A673 (cell line): ENCODE measurements around the gene JAKMIP1. TPM values are rescaled to one million over a fixed set of nuclear protein-coding genes. Genes with fewer than 3 reads are reported as not detected.

Experiments
- BruUV-seq: library from RNA; stranded (reverse); fragments of 400-500 nt; replicated peaks from 2 replicates; lab custom pipeline; 2021; lab: Mats Ljungman, UMichigan
- CTCF ChIA-PET: fragments of 300-600 bp; sonication (Branson Sonifier 250); formaldehyde crosslinking; loops from one replicate; lab custom pipeline; 2022; ENCODE audit warnings: antibody characterized with exemption; lab: Charles Lee
- POLR2A ChIA-PET: fragments of 300-600 bp; sonication (Branson Sonifier 250); formaldehyde crosslinking; loops from one replicate; lab custom pipeline; 2022; ENCODE audit warnings: antibody characterized with exemption; ENCODE audit not compliant: low non-redundant PET; lab: Charles Lee
- DNase-seq: peaks from one replicate; pipeline ENCODE4 v3.0.0-alpha.2; 2015; ENCODE audit warnings: low spot score
- H3K27ac ChIP-seq: fragments of 200-600 bp; sonication (generic); 2 replicates; pipeline ENCODE4 v1.5.1; 2016; ENCODE audit warnings: mixed run types, low read depth, mild to moderate bottlenecking, mixed read lengths, antibody characterized with exemption, low read length; ENCODE audit not compliant: poor library complexity, severe bottlenecking
- H3K27me3 ChIP-seq: fragments of 200-600 bp; sonication (generic); replicated peaks from 2 replicates; pipeline ENCODE4 v1.6.1; 2017; ENCODE audit warnings: mixed run types, low read depth, mild to moderate bottlenecking, mixed read lengths, antibody characterized with exemption, low read length; ENCODE audit not compliant: insufficient read depth, poor library complexity
- H3K36me3 ChIP-seq: fragments of 200-600 bp; sonication (generic); 2 replicates; pipeline ENCODE4 v1.6.1; 2016; ENCODE audit warnings: mixed run types, mild to moderate bottlenecking, mixed read lengths, antibody characterized with exemption, low read length; ENCODE audit not compliant: insufficient read depth, poor library complexity, severe bottlenecking
- H3K4me1 ChIP-seq: fragments of 200-600 bp; sonication (generic); 2 replicates; pipeline ENCODE4 v1.6.1; 2017; ENCODE audit warnings: mixed run types, mild to moderate bottlenecking, mixed read lengths, antibody characterized with exemption, low read length; ENCODE audit not compliant: insufficient read depth, poor library complexity, severe bottlenecking
- H3K4me3 ChIP-seq: fragments of 200-600 bp; sonication (generic); 2 replicates; pipeline ENCODE4 v1.5.1; 2016; ENCODE audit warnings: low read depth, mixed run types, mild to moderate bottlenecking, mixed read lengths, low read length; ENCODE audit not compliant: poor library complexity, severe bottlenecking
- H3K9me3 ChIP-seq: fragments of 200-600 bp; sonication (generic); 2 replicates; pipeline ENCODE4 v1.6.1; 2016; ENCODE audit warnings: mixed run types, low read depth, mild to moderate bottlenecking, mixed read lengths, antibody characterized with exemption, low read length; ENCODE audit not compliant: poor library complexity, severe bottlenecking
- CTCF ChIP-seq: fragments of 300-800, 200-600 bp; sonication (generic); conservative IDR thresholded peaks from 2 replicates; pipeline ENCODE4 v1.5.1; 2017; ENCODE audit warnings: low read depth, mild to moderate bottlenecking, antibody characterized with exemption, low read length, moderate library complexity, mixed read lengths
- EZH2 ChIP-seq: fragments of 200-600 bp; sonication (generic); IDR thresholded peaks from 2 replicates; pipeline ENCODE4 v1.6.1; 2017; ENCODE audit warnings: borderline replicate concordance, low read depth, mild to moderate bottlenecking, mixed read lengths, antibody characterized with exemption, low read length; ENCODE audit not compliant: poor library complexity, severe bottlenecking
- intact Hi-C: fragments of 100-400 bp; cut with micrococcal nuclease; formaldehyde crosslinking; loops from one replicate; pipeline ENCODE4 v1.10.0; 2022; ENCODE audit not compliant: unreplicated experiment
- total RNA-seq: library from RNA; stranded (reverse); gene quantifications from 2 replicates; pipeline ENCODE4 v1.2.3, GENCODE V29; 2021

The JAKMIP1 gene
- total RNA-seq, 1 experiment from 2014 or later = not detected

GRCh38 chr4:6111354-6111960, 88.9 kb downstream of the JAKMIP1 start:
- Histone ChIP-seq H3K36me3 (no peaks in the 10 kb centered on the region), H3K27ac (no peak overlapping the region), H3K27me3 (peaks cover 23% of the 10 kb centered on the region), H3K4me1 (no peaks in the 10 kb centered on the region), H3K4me3 (no peak overlapping the region), H3K9me3 (no peaks in the 10 kb centered on the region)
- TF ChIP-seq CTCF (no peak), EZH2 (no peak)
- DNase-seq = no peak
- intact Hi-C loops = no loop called here
- ChIA-PET CTCF (no interaction called here), POLR2A (no interaction called here)
- no TSS peak for BruUV-seq

GRCh38 chr4:6110681-6111353, 89.5 kb downstream of the JAKMIP1 start:
- intact Hi-C loops = no loop called here
- CTCF ChIA-PET = no interaction called here
- H3K4me1 ChIP-seq = no peaks in the 10 kb centered on the region
- POLR2A ChIA-PET = no interaction called here
- DNase-seq = no peak
- H3K4me3 ChIP-seq = no peak overlapping the region
- no peaks in the 10 kb centered on the region for H3K36me3 ChIP-seq
- TF ChIP-seq CTCF (no peak), EZH2 (no peak)
- H3K27me3 ChIP-seq = peaks cover 26% of the 10 kb centered on the region
- H3K9me3 ChIP-seq = no peaks in the 10 kb centered on the region
- no TSS peak for BruUV-seq
- H3K27ac ChIP-seq = no peak overlapping the region

- intact Hi-C loops = no loop called here
- TF ChIP-seq CTCF = peak; percentile 39
- no peak for TF ChIP-seq EZH2
- no peaks in the 10 kb centered on the region for H3K9me3 ChIP-seq
- H3K36me3 ChIP-seq = no peaks in the 10 kb centered on the region
- no peak for DNase-seq
- no TSS peak for BruUV-seq
- H3K4me3 ChIP-seq = no peak overlapping the region
- CTCF ChIA-PET = no interaction called here
- no peak overlapping the region for H3K27ac ChIP-seq
- H3K4me1 ChIP-seq = no peaks in the 10 kb centered on the region
- peaks cover 29% of the 10 kb centered on the region for H3K27me3 ChIP-seq
- POLR2A ChIA-PET = no interaction called here
These were observed 90.3 kb downstream of the JAKMIP1 start for GRCh38 chr4:6109842-6110560.
